ENCODE data around the gene DRGX.

Gene DRGX

DNA sequence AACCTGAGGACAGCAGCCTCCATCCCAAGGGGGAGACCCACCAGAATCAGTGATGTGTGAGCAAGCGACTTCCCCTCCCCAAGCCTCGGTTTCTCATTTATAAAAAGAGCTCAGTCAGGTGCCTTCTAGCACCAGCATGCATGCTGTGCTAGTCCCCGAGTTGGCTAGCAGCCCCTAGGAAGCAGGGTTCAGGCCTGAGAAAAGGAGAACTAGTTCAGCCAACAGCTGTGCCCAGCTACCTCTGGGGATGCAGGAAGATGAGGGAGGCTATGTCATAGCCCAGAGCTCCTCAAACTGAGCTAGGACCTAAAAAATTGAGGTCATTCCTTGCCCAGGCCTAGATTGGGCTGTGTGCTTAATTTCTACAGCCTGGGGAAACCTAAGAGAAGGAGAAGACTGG, 13.7 kb downstream of the DRGX start:
- no peak for DNase-seq (ENCODE audit: low spot score)

DNA sequence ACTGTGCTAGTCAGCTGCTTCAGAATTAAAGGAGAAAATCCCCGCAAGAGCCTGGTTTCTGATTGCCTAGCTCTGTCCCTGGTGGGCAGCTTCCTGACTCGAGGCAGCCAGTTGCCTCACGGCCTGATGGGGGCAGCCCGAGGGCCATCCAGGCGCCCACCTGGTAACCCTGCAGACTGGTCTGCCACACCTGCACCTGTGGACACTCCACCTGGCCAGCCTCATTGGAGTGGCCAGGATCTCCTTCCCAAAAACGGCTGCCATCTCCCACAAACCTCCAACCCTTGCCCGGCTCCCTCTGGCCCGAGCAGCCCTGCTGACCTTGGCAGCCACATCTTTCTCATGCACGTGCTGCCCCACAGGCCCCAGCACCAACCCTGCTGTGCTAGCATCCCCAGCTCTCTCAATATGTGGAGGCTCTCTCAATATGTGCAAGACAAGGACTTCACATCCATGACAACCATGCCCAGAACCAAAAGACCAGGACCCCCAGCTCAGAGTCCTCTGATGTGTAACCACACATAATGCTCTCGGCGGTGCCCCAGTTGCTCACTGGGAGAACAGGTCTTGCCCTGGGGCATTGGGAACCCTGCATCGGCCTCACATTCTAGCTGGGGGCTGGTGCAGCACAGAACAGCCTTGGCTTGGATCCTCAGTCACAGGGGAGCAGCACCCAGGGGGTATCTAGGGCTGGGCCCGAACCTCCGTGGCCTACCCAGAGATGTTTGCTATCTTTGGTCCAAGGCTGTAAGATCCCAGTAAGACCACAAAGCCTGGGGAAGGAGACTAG, 14.6 kb downstream of the DRGX start:
- no peak for DNase-seq (ENCODE audit: low spot score)

DNA sequence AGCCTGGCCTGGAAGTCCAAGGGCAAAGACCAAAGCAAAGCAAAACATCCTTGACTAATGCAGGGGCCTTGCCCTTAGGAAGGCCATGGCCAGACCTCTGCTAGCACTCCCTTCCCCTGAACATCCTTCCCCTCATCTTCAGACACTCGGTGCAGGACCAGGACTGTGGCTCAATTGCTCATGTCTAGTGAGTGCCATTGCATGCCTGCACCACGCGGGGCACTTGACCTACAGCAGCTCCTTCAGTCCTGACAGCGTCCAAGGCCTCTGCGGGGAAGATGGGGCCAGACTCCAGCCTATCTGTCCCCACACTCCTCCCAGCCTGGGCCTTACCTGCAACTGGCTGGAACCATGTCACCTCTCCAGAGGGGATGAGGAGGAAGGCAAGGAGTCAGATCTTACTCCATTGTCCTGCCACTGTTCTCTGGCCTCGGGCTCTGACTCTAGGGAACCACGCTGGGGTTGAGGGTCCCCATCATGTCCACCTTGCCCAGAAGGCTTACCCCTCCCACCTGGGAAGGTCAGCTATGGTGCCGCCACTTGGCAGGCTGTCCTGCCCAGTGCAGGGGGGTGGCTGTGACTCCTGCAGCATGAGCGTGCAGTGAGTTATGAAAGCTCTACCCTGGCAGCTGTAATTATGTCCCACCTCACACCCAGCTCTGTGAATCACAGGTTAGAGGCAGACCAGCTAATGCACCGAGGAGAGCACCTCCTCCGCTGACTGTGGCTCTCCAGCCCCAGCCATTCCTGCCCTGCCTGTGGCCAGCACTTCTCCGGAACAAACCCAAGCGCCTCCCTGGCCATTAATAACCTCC, 16.1 kb downstream of the DRGX start:
- DNase-seq (ENCODE audit: low spot score) = no peak

DNA sequence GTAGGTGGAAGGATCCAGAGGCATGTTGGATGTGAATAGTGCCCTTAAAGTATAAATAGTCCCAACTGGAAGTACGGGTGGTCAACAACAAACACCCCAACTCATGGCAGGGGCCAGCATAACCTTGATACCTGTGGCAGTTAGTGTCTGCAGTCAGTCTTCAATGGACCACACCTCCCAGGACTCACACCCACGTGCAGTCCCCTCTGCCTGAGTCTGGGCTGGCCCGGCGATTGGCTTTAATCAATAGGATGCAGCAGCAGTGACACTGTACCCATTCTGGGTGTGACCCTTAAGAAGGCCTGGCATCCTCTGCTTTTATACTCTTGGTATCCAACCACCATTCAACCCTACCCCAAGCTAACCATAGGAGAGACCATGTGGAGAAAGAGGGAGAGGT, 18.6 kb downstream of the DRGX start:
- no peak for DNase-seq (ENCODE audit: low spot score)

DNA sequence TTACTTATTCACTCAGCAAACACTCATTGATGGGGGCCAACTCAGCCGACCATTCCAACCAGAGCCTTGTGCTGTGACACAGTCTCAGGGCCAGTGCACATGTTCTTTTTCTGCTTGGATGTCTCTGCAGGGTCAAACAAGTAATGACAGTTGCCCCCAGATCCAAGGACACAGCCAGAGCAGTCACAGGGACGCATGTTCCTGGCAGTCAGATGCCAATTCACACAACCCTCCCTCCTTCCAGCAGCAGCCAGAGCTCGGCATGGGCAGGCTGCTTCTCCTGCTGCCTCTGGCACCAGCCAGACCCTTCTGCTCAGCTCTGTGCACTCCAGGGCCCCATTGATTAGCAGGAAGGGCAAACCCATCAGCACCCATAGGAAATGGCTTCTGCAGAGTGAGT, 20.3 kb downstream of the DRGX start:
- DNase-seq (ENCODE audit: low spot score) = no peak

DNA sequence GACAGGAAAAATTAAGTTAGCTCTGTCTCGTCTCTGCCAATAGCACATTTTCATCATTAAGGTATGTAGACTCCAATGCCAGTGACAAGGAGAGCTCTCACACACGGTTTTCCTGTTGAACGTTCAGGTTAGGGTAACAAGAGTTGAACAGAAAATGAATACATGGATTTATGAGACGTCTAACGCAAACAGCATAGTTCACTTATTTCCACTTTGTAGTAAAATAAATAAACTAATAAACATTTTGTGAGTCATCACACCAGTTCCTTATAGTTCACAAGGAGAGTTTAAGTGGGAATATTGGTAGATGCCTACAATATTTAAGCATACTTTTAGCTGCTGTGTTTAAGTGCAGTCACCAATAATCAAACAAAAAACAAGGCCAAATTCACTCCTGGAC, 21.1 kb downstream of the DRGX start:
- no peak for DNase-seq (ENCODE audit: low spot score)

DNA sequence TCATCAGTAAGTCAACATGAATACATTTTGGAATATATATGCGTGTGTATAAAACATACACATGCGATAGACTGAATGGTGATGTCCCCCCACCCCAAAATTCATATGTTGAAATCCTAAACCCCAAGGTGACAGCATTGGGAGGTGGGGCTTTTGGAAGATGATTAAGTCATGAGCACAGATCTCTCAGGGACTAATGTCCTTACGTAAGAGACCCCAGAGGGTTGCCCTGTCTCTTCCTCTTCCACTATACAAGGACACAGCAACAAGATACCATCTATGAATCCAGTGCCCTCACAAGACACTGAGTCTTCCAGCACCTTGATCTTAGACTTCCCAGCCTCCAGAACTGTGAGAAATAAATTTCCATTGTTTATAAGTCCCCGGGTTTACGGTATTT, 22.5 kb downstream of the DRGX start:
- DNase-seq (ENCODE audit: low spot score) = no peak

DNA sequence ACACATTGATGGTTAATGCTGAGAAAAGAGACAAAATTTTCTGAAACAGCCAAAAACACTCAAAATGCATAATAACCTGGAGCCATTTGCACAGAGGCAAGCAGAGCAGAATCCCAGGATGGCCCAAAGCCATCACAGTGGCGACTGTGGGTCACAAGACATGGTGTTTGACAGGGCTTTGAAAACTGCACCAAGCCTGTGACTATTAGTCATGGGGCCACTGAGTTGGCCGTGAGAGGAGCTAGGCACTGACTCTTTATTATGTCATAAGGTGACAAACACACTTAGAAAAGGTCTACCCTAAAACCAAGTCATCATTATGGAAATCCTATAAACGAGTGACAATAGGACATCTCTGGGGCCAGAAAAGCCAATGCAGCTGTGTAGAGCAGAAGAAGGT, 23.9 kb downstream of the DRGX start:
- DNase-seq (ENCODE audit: low spot score) = no peak

DNA sequence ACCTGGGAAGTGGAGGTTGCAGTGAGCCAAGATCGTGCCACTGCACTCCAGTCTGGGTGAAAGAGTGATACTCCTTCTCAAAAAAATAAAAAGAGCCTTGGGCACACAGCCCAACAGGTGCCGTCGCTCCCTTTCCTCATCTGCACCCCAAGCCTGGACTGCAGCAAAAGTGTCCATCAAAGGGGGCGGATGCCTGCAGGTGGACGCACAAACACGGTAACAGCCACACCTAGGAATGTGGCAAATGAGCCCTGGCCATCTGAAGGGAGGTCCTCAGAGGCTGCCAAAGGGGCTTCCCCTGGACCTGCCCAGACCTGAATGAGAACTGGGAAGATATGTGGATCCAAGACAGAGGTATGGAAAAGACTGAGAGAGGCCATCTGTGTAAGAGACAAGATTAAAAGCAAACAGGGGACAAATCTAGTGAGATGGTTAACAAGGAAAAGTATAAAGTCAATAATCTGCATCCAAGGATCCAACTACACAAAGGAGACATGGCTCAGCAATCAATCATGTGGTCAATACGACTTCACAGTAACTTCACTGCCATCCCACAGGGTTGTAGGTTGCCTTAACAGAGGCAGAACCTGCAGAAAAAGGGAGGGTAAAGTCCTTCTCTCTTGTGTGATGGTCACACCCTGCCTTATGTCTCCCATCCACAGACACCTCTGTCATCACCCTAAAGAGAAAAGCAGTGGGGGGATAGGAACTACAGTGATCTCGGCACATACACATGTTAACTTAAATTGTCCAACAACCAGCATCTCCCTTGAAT, 25.4 kb downstream of the DRGX start:
- no peak for DNase-seq (ENCODE audit: low spot score)

DNA sequence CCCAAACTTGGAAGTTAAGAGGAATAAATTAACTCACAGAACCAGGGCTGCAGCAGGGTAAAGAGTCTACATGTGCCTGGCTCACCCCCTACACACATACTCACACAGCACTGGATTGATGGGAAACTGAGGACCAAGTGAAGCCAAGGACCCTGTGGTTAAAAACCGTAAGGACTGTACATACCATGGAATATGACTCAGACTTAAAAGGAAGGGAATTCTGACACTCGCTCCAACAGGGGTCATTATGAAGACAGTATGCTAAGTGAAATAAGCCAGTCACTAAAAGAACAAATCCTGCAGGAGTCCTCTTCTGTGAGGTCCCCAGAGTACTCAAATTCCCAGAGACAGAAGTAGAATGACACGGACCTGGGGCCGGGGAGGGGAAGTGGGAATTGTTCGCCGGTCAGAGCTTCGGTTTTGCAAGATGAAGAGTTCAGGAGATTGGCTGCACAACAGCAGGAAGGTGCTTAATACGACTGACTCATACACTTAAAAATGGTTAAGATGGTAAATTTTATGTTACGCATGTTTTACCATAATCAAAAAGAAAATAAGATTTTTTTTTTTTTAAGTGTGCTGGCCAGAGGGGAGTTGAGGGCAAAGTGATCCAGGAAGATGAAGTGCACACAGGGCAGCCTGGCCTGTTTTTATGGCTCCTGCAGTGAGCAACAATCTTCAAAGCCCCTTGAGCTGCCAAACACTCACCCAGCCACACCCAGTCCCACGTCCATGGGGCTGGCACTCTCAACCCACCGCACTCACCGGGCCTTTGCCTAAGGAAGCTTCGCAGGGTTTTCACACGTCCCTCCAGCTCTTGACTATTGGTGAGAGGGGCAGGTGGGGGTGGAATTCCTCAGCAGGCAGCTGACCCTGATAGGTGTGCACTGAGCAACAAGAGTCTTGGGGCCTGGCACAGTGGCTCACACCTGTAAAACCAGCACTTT, 26.4 kb downstream of the DRGX start:
- no peak for DNase-seq (ENCODE audit: low spot score)

DNA sequence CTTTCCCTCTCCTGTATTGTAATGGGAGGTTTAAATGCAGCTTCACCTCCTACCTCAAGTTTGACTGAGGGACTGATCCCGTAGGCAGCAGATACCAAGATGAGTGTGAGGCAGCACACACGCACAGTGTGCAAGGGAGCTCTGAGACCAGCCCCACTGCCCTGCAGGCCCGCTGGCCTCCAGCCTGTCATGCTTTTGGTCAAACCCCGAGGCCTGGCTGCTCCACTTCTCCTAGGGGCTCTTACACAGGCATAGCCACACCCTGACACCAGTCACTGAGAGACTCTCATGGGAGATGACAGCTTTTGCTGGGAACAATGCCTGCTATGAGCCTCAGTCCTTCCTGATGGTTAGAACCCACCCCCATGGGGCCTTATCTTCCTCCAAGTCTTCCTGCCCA, 27.6 kb downstream of the DRGX start:
- no peak for DNase-seq (ENCODE audit: low spot score)

DNA sequence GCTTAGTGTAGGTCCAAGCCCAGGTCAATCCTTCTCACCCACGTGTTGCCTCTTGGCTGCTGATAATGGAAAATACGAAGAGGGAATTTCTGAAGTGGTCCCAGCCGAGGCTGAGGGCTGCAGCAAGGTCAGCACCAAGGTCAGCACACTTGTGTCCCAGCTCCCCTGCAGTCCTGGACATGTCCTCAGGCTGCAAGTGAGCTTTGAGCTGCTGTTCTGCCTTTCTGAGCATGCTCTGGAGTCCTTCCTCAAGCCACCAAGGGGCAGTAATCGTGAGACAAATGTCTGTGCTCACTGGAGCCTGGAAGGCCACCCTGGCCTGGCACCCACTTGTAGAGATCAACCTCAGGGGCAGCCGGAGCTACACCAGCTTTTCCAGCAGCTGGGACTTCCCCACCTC, 28.3 kb downstream of the DRGX start:
- no peak for DNase-seq (ENCODE audit: low spot score)

DNA sequence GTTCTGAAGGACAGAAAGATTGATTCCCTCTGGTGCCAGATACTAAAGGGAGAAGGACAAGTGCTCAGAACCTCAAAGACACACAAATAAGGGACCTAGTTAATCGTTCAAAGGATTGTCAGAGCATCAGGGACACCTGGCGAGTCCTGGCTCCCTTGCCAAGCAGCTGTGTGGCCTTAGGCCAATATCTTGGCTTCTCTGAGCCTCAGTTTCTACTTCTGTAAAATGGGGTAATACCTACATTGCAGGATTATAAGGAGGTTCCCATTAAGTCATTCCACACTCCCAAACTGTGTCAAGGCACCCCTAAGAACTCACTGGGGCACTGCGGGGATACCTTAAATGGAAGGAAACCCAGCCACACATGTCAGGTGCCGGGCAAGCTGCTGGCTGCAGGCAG, 29.4 kb downstream of the DRGX start:
- DNase-seq (ENCODE audit: low spot score) = no peak

DNA sequence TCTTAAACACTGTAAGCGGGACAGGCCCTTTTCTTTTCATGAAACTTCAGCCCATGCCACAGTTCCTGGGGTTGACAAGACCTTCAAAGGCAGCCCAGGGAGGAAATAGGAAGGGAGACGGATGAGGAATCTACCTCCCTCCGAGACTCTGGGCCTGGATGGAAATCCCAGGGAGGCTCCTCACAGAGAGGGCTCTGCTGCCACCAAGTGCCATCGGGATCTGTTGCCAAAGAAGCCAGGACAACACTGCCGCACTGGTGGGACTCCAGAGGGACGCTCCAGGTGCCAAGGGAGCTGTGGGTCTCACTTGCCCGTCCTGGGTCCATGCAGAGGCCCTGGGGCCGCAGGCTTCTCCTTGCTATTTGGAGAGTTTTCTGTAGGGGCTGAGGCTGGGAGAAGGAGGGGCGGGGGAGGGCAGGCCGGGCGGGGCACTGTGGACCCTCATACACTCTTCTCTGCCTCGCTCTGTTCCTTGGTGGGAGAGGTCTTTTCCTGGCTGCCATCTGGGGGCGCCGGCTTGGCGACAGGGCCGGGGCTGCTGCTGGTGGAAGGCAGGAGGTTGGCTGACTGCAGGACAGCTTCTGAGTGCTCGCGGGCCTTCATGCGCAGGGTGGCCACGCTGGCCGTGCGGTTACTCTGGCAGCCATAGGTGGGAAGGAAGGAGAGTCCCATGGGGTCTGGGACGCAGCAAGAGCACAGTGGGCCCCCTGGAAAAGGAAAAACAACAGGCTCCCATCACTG, 30.0 kb downstream of the DRGX start:
- DNase-seq (ENCODE audit: low spot score) = no peak

DNA sequence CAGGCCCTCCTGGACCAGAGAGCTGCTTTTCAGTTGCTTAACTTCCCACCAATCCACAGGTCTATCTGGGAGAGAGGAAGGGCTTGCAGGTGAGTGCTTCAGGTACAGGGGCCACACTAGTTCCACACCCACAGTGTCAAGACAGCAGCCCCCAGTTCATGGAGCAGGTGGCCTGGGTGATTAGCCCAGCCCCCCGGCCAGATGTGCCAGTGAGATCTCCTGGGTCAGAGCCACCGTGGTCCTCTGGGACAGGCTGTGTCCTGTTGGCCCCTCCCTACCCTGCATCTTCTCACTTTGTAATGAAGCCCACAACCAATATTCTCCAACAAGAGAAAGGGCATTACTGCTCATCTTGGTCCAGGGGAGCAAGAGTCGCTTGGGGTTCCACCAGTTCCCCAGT, 30.6 kb downstream of the DRGX start:
- DNase-seq (ENCODE audit: low spot score) = no peak

DNA sequence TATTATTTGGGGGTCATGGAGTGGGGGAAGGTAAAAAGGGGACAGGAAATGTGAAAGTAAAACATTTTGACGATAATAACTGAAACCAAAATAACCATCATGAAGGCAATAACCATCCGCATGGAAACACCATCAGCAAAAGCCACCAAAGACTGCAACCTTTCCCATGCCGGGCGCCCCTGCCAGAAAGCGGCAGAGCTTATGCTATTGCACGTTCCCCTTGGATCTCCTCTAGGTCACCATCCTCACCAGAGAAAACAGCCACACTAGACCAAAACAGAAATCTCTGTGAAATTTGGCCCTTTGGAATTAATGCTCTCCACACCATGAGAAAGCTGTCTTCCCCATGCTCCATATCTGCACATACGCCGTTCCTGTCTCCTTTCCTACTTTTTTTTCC, 31.1 kb downstream of the DRGX start:
- DNase-seq (ENCODE audit: low spot score) = no peak

DNA sequence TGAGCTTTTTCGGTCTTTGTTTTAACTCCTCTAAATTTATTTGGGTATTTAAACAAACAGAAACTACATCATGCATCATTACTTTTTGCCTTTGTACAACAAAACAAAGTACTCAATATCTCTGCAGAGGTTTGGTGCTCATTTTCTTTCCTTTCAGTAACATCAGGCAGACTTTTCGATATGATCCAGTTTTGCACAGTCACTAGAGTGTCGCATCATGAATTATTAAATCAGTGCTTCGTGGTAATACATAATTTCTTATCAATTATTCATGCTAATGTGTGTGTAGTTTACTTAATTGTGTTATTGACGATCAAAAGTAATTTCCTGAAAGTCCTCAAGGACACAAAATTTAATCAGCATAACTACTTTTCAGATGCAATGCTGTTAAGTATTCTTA, 31.8 kb downstream of the DRGX start:
- DNase-seq (ENCODE audit: low spot score) = no peak

DNA sequence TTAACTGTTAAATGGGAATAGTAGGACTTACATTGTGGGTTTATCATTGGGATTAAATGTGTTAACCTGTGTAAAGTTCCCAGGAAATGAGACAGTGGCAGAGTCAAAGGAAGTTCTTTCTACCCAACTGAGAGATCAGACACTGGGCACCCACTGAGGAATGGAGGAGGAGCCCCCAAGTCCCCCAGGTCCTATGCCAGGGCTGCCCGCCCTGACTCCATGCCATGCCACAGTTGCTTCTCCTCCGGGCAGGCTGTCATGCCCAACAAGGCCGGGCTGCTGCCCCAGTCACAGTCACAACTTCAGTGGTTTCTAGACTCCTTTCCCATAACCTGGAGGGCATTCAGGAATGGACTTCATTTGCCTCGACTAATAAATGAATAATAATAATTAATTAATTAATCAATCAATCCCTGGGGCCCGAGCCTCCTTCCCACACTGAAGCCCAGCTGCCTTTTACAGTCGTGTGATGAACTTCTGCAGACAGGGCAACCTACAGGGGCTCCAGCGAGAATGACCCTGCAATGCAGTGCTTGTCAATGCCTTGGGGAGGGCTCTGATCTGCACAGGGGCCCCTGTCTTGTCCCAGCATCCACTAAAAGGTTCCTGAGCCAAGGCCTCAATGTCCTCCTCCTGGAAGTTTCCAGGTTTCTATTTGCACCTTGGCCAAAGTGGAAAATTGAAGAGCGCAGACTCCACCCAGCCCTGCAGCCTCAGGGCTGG, 32.4 kb downstream of the DRGX start:
- no peak for DNase-seq (ENCODE audit: low spot score)

DNA sequence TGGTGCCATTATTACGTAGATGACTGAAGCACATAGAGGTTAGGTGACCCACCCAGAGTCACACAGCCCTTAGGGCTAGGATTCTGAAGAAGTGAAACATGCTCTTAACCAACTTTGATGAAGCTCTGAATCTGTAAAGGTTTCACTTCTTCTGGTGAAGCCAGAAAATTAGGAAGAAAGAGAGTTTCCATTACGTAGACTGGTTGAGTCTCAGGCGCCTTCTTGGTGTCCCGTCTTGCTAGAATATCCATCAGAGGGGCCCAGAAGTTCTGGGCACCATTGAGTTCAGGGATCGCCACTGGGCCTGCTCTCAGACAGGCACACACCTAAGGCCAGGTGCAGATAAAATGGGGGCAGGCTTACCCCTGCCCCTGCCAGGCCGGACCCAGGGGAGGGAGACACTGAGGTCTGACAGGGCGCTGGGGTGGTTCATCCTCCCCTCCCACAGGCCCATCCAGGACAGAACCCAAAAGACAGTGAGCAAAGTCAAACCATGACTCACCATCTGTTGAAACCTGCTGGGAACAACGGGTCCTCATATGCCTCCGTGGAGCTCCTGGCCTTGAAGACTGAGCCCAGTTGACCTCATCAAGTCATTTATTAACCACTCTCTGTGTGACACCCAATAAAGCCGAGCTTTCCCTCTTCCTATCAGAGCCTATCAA, 33.2 kb downstream of the DRGX start:
- DNase-seq (ENCODE audit: low spot score) = peak; percentile 9

Data from putamen (tissue), 1 donor.